ENCODE measurements around the gene PBX2. TPM values are rescaled to one million over a fixed set of nuclear protein-coding genes. Genes with fewer than 3 reads are reported as not detected.
A peak's percentile ranks its signal among the peaks of the same experiment; 100 is the strongest.

Gene PBX2
- total and polyA plus RNA-seq, 10 of the 15 experiments (the other 5 are each of a cell fraction or from before 2014, with no cell fraction given), result 0.84 to 66.5 (median 20.6) TPM

- ChIA-PET POLR2A (interaction anchor here (0.7 to 5.7 kb wide), 4 partner anchors 10 to 74 kb away, joined by 3 to 123 read pairs (median 31); partner anchors contain the start of genes ATF6B, GPSM3 and PBX2), CTCF (interaction anchor here (0.9 to 2.2 kb wide), 3 partner anchors 11 to 51 kb away, joined by 3 to 19 read pairs (median 3); no protein-coding TSS in a partner anchor), SMC1A (ENCODE audit: uncharacterized antibody, unreplicated experiment) (interaction anchor here (1.7 to 4.2 kb wide), 2 partner anchors 9 to 12 kb away, joined by 6 to 41 read pairs; partner anchors contain the start of genes GPSM3 and PBX2), RAD21 (ENCODE audit: unreplicated experiment) (interaction anchor here (1.5 to 1.9 kb wide), 3 partner anchors 11 to 16 kb away, joined by 6 to 9 read pairs (median 7); partner anchors contain the start of gene GPSM3)
- Histone ChIP-seq H2AFZ (ENCODE audit: control insufficient read depth, low read depth, low read length) (no peak overlapping the region), H3K4me1 (ENCODE audit: control insufficient read depth, insufficient read depth, low read length) (peaks cover 6% of the 10 kb centered on the region), H4K20me1 (ENCODE audit: control insufficient read depth, insufficient read depth) (no peaks in the 10 kb centered on the region), H3K27ac (ENCODE audit: control insufficient read depth, insufficient read depth) (no peak overlapping the region), H3K9ac (ENCODE audit: control insufficient read depth, insufficient read depth, low read length) (peak overlapping the region; percentile 91), H3K79me2 (ENCODE audit: control insufficient read depth, insufficient read depth, low read length) (peaks cover 20% of the 10 kb centered on the region), H3K4me3 (peak overlapping the region; percentile 86; the same call in 1 of the 2 replicates), H3K4me2 (ENCODE audit: control insufficient read depth, insufficient read depth) (peak overlapping the region; percentile 77), H3K9me3 (replicated peaks; ENCODE audit: control insufficient read depth, insufficient read depth, low read length) (no peaks in the 10 kb centered on the region), H3K27me3 (replicated peaks in 1 of 2; ENCODE audit: control insufficient read depth in 2 of 2, insufficient read depth in 2 of 2, low read length in 1 of 2) (no peaks in the 10 kb centered on the region), H3K36me3 (ENCODE audit: control insufficient read depth in 2 of 2, insufficient read depth in 2 of 2, low read length in 1 of 2) (peaks cover 3 to 4% of the 10 kb centered on the region in 2 experiments; a peak in 3 of 4 replicates)
- DNase-seq (ENCODE audit: low read depth, low spot score) (no peak), FAIRE-seq (peak; percentile 7), ATAC-seq (no peak)
- in situ Hi-C loops (cut with MboI), result no loop called here
- intact Hi-C loops (cut with micrococcal nuclease; ENCODE audit: unreplicated experiment), result no loop called here
- 76% methylated on average over 10 of the region's 10 CpGs for WGBS (ENCODE audit: insufficient coverage, insufficient replicate concordance, low lambda C conversion rate, missing lambda C conversion rate)
- TF ChIP-seq HDGF (IDR thresholded peaks at IDR 0.05), result no peak
- TF ChIP-seq BRCA1 (IDR thresholded peaks at IDR 0.05; ENCODE audit: low read depth, low read length), result no peak
- no peak for TF ChIP-seq POLR2AphosphoS5 (IDR thresholded peaks at IDR 0.05; ENCODE audit: low read length)
- TF ChIP-seq EGR1 (IDR thresholded peaks at IDR 0.05; ENCODE audit: borderline replicate concordance in 1 of 2, low read depth in 2 of 2, low read length in 2 of 2), result no peak
- TF ChIP-seq NFYB (IDR thresholded peaks at IDR 0.05; ENCODE audit: insufficient read depth, low read depth, low read length), result no peak
- TF ChIP-seq POU2F2 (IDR thresholded peaks at IDR 0.05; ENCODE audit: borderline replicate concordance, low read depth, low read length), result no peak
- TF ChIP-seq POLR2AphosphoS2 (IDR thresholded peaks at IDR 0.05; ENCODE audit: low read depth, low read length), result no peak
- TF ChIP-seq SKIL (IDR thresholded peaks at IDR 0.05; ENCODE audit: low read depth, poor library complexity, severe bottlenecking), result no peak
- no peak for TF ChIP-seq YY1 (IDR thresholded peaks at IDR 0.05; ENCODE audit: low read depth, low read length)
- no peak for TF ChIP-seq LARP7 (IDR thresholded peaks at IDR 0.05)
- no peak for TF ChIP-seq ASH2L (IDR thresholded peaks at IDR 0.05; ENCODE audit: borderline replicate concordance, low read depth)
- TF ChIP-seq CREM (IDR thresholded peaks at IDR 0.05; ENCODE audit: low read depth), result no peak
- no peak for TF ChIP-seq NFXL1 (IDR thresholded peaks at IDR 0.05; ENCODE audit: borderline replicate concordance)
- no peak for TF ChIP-seq E4F1 (IDR thresholded peaks at IDR 0.05; ENCODE audit: borderline replicate concordance, partially characterized antibody)
- no peak for TF ChIP-seq RFX5 (IDR thresholded peaks at IDR 0.05; ENCODE audit: low read depth, low read length)
- TF ChIP-seq CBX5 (IDR thresholded peaks at IDR 0.05; ENCODE audit: low read depth), result no peak
- TF ChIP-seq BMI1 (IDR thresholded peaks at IDR 0.05; ENCODE audit: borderline replicate concordance), result no peak
- TF ChIP-seq CBX3 (IDR thresholded peaks at IDR 0.05; ENCODE audit: borderline replicate concordance, low read depth), result no peak
- TF ChIP-seq RUNX3 (IDR thresholded peaks at IDR 0.05; ENCODE audit: low read length), result no peak
- no peak for TF ChIP-seq ESRRA (IDR thresholded peaks at IDR 0.05; ENCODE audit: low read length)
- no TSS peak for BruUV-seq (replicated peaks)
Measured at GRCh38 chr6:32179766-32180405, 10.1 kb downstream of the PBX2 start.
